ENCODE measurements around the gene TMEM132C.

GRCh38 chr12:128387811-128388422 is 120.9 kb downstream of the TMEM132C start:
- TF ChIP-seq CTCF (IDR thresholded peaks at IDR 0.05) (peak; percentile 94), ZFX (IDR thresholded peaks at IDR 0.05; ENCODE audit: borderline replicate concordance) (no peak)
